GM19467 (cell line): Measurements from ENCODE around the gene EGFR.

Source experiments
- ATAC-seq: cut with Tn5 transposase; IDR thresholded peaks from one replicate; pipeline ENCODE4 v1.9.1; 2021; ENCODE audit warnings: mild to moderate bottlenecking, moderate library complexity; ENCODE audit not compliant: unreplicated experiment

EGFR gene

DNA sequence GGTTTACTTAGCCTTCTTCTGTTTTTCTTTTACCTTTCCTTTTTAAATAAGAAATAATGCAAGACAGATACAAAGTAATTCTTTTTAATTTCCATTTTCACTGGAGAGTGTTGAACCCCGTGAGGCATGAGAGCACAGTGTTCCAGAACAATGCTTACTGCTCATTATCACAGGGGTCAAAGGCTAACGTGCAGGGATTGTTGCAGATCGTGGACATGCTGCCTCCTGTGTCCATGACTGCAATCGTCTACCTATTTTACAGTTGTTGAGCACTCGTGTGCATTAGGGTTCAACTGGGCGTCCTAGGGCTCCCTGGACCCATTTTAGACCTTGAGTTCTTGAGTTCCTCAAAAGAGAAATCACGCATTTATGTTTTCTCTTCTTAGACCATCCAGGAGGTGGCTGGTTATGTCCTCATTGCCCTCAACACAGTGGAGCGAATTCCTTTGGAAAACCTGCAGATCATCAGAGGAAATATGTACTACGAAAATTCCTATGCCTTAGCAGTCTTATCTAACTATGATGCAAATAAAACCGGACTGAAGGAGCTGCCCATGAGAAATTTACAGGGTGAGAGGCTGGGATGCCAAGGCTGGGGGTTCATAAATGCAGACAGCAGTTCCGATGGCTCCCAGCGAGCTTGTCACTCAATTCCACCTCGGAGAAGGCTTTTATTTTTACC is 124.2 kb downstream of the EGFR start:
- no peak for ATAC-seq

- ATAC-seq = no peak
Measured at GRCh38 chr7:55144333-55145317, 125.8 kb downstream of the EGFR start.

- ATAC-seq = no peak
Measured at GRCh38 chr7:55145606-55146005, 126.8 kb downstream of the EGFR start.

DNA sequence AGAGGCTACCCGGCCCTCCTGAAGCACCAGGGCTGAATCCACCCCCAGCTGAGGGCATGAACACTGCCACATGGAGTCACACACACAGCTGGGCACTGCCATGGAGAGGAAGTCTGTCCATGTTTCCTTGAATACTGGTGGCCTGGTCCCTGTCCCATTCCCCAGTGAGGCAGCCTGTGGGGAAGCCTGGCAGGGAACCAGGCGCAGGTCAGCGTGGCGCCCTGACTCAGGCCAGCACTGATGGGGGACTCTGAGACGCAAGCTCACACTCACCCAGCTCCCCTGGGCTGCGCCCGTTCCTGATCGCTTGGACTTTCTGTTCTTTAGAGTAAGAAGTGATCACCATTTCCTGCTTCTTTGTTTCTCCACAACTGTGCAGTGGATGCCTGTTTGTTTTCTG is 128.3 kb downstream of the EGFR start:
- no peak for ATAC-seq

- no peak for ATAC-seq
Measured at GRCh38 chr7:55147736-55148135, 128.9 kb downstream of the EGFR start.

DNA sequence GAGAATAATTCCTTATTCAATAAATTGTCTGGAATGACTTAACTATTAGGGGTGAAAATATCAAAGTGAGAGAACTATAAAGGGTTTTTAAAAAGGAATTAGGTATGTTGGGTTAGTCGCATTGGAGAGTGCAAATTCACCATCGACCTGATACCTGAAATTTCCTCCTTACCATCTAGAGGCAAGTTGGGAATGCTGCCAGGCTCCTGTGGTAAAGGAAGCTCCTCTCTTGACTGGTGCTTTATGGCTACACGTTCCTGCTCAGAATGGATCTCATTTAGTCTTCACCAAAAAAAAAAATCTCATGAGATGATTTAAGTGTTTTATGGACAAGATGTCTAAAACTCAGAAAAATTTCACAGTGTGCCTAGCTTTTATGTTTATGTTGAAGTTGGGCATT is 129.8 kb downstream of the EGFR start:
- no peak for ATAC-seq

- no peak for ATAC-seq
Measured at GRCh38 chr7:55149001-55149400, 130.2 kb downstream of the EGFR start.

DNA sequence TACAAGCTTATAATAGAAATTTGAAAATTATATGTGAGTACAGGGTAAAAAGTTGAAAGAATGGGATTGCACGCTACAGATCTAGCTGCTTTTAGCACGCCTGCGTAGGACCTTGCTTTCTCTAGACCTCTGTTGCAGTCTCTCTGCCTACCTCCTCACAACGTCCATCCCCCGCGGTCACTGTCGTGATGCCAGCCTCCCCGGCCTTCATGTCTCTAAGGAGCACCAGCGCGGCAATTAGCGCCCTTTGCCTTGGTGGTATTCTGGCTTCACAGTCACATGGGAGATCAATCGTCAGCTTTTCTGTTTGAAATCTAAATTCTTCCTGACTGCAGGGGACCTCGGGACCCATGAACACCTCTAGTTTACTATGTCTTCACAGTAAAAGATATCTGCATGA is 131.3 kb downstream of the EGFR start:
- ATAC-seq = no peak

GRCh38 chr7:55150709-55151451 is 132.1 kb downstream of the EGFR start:
- no peak for ATAC-seq

DNA sequence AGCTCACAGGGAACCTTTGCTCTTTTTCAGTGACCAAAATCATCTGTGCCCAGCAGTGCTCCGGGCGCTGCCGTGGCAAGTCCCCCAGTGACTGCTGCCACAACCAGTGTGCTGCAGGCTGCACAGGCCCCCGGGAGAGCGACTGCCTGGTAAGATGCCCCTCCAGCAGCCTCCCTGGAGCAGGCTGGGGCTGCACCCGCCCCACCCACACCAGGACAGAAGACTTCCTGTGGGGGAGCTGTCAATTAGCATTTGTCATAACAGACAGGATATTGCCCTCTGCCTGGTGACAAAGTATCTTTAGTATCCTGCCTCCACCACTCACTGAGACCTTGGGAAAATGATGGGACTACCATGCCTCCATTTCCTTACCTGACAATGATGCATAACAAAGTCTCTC is 133.7 kb downstream of the EGFR start:
- no peak for ATAC-seq

GRCh38 chr7:55154096-55154495 is 135.3 kb downstream of the EGFR start:
- ATAC-seq = no peak

DNA sequence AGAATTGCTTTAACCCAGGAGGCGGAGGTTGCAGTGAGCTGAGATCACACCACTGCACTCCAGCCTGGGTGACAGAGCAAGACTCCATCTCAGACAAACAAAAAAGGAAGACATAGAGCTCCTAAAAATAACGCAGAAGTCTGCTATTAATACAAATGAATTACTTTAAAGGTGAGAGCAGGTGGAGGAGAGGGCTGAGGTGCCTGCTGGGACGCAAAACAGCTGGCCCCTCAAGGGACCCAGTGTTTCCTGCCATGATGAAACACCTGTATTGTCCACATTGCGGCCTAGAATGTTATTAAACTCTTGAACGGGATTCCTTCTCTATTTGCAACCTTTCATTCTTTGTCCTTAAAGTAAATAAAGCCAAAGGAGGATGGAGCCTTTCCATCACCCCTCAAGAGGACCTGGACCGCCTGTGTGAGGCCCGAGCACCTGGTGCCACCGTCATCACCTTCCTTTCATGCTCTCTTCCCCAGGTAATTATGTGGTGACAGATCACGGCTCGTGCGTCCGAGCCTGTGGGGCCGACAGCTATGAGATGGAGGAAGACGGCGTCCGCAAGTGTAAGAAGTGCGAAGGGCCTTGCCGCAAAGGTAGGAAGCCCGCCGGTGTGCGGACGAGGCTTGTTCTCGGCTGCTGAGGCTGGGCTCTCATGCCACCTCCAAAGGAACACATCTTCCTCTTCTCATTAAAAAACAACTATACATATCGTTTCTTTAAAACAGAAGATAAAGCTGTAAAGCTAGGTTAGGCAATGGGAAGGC is 136.7 kb downstream of the EGFR start:
- no peak for ATAC-seq

- no peak for ATAC-seq
Measured at GRCh38 chr7:55156919-55157763, 138.3 kb downstream of the EGFR start.

DNA sequence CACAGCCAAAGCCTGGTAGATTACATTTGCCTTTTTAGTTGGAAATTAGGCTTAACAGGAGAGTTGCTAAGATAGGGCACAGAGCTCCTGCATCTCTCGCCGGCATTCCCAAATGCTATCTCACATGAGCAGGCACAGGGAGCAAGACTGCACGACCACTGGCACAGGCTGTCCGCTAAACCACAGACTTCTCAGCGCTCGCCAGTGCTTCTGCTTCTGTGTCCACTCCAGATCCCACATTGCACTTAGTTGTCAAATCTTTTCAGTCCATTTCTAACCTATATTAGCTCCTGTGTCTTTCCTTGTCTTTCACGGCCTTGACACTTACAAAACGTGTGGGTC is 138.9 kb downstream of the EGFR start:
- no peak for ATAC-seq

GRCh38 chr7:55158541-55159382 is 139.9 kb downstream of the EGFR start:
- no peak for ATAC-seq

GRCh38 chr7:55160539-55160938 is 141.7 kb downstream of the EGFR start:
- ATAC-seq = no peak

- no peak for ATAC-seq
Measured at GRCh38 chr7:55161154-55161687, 142.4 kb downstream of the EGFR start.

- no peak for ATAC-seq
Measured at GRCh38 chr7:55162476-55162875, 143.7 kb downstream of the EGFR start.

DNA sequence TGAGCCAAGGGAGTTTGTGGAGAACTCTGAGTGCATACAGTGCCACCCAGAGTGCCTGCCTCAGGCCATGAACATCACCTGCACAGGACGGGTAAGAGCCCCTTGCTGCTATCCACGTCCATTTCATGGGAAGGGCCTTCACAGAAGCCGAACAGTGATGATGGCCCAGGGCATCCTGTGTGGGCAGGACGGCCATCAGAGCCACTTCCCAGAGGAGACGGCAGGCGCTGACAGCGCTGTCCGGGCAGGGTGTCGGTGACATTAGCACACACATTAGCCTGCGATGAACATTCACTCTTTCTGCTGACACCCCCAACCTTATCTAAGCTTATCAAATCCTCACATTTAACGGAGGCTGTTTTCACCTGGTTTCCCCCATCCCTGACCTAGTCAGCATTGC is 144.9 kb downstream of the EGFR start:
- no peak for ATAC-seq
